ENCODE data around the gene PRKCA.

Gene PRKCA

DNA sequence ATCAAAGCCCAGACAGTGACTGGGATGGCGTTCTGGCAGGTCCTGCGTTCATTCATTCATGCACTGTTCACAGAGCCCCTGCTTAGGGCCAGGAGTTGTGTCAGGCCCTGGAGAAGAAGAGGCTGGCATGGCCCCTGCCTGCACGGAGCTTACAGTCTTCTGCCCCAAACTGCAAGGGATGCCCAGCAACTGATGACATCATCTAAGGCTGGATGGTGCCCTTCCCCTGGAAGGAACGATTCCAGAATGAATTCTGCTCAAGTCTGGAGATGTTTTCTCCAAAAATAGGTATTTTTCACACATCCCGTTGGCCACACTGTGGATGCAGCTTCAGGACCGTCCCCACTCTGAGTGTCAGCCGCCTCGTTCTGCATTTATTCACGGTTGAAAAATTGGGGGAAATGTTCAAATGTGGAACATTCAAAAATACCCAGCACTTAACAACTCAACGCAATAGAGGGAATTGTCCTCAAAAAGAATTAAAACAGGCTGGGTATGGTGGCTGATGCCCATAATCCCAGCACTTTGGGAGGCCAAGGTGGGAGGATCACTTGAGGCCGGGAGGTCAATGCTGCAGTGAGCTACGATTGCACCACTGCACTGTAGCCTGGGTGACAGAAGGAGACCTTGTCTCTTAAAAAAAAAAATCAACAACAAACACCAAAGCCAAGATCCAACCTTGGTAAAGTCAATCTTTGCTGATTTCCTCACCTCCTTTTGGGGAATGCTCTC lies 508.7 kb downstream of the PRKCA start:
- DNase-seq (ENCODE audit: low spot score): no peak
- Histone ChIP-seq H3K4ac (ENCODE audit: low read length) (no peak overlapping the region), H2BK12ac (ENCODE audit: low read length) (no peak overlapping the region), H2AK5ac (ENCODE audit: low read depth, low read length) (no peak overlapping the region), H2BK5ac (ENCODE audit: low read length) (no peak overlapping the region), H3K4me3 (ENCODE audit: low read length in 2 of 2) (no peak overlapping the region), H3K27ac (replicated peaks; ENCODE audit: low read length) (no peak overlapping the region), H3K36me3 (replicated peaks in 1 of 2; ENCODE audit: control insufficient read depth in 2 of 2, insufficient read depth in 2 of 2, low read length in 2 of 2) (no peaks in the 10 kb centered on the region), H3K9me3 (replicated peaks in 1 of 2; ENCODE audit: control insufficient read depth in 2 of 2, insufficient read depth in 1 of 2, low read depth in 1 of 2, low read length in 2 of 2) (no peaks in the 10 kb centered on the region), H3K4me2 (ENCODE audit: insufficient read depth, low read length, poor library complexity, severe bottlenecking) (no peak overlapping the region), H3K79me1 (ENCODE audit: low read depth, low read length) (no peaks in the 10 kb centered on the region), H3K23ac (ENCODE audit: low read depth, low read length, poor library complexity) (no peak overlapping the region), H3K14ac (ENCODE audit: low read length) (no peak overlapping the region), H2AFZ (ENCODE audit: low read length) (no peak overlapping the region), H3K4me1 (ENCODE audit: control insufficient read depth in 2 of 2, insufficient read depth in 1 of 2, low read depth in 1 of 2, low read length in 2 of 2) (peaks cover 0 to 23% of the 10 kb centered on the region in 2 donors), H2BK120ac (ENCODE audit: low read depth, low read length) (no peak overlapping the region), H3K18ac (ENCODE audit: low read length) (no peak overlapping the region), H4K8ac (ENCODE audit: low read depth, low read length) (no peak overlapping the region), H2BK15ac (ENCODE audit: low read length) (no peak overlapping the region), H3K9ac (ENCODE audit: low read depth, low read length, poor library complexity) (no peak overlapping the region), H3K27me3 (ENCODE audit: control insufficient read depth in 3 of 3, insufficient read depth in 3 of 3, low read depth in 1 of 3, low read length in 3 of 3) (no peaks in the 10 kb centered on the region), H4K91ac (ENCODE audit: low read depth, low read length, poor library complexity) (no peak overlapping the region)
- WGBS, 2 donors (ENCODE audit: extremely low coverage in 2 of 2, insufficient read length in 2 of 2, insufficient replicate concordance in 1 of 2): no CpG with 5 or more reads among the region's 12 CpGs

- H3K9me3 ChIP-seq (replicated peaks in 1 of 2; ENCODE audit: control insufficient read depth in 2 of 2, insufficient read depth in 1 of 2, low read depth in 1 of 2, low read length in 2 of 2): no peaks in the 10 kb centered on the region
- no peak overlapping the region for H2BK5ac ChIP-seq (ENCODE audit: low read length)
- no peak overlapping the region for H2BK12ac ChIP-seq (ENCODE audit: low read length)
- H3K79me1 ChIP-seq (ENCODE audit: low read depth, low read length): no peaks in the 10 kb centered on the region
- H2AFZ ChIP-seq (ENCODE audit: low read length): peak overlapping the region; percentile 43
- H3K23ac ChIP-seq (ENCODE audit: low read depth, low read length, poor library complexity): peak overlapping the region; percentile 5
- no peaks in the 10 kb centered on the region for H3K27me3 ChIP-seq (ENCODE audit: control insufficient read depth in 3 of 3, insufficient read depth in 3 of 3, low read depth in 1 of 3, low read length in 3 of 3)
- peaks cover 0 to 22% of the 10 kb centered on the region in 2 donors for H3K4me1 ChIP-seq (ENCODE audit: control insufficient read depth in 2 of 2, insufficient read depth in 1 of 2, low read depth in 1 of 2, low read length in 2 of 2)
- no peak overlapping the region for H3K27ac ChIP-seq (replicated peaks; ENCODE audit: low read length)
- H2BK15ac ChIP-seq (ENCODE audit: low read length): no peak overlapping the region
- no peak overlapping the region for H3K4me3 ChIP-seq (ENCODE audit: low read length in 2 of 2)
- no peak overlapping the region for H3K4ac ChIP-seq (ENCODE audit: low read length)
- no peaks in the 10 kb centered on the region for H3K36me3 ChIP-seq (replicated peaks in 1 of 2; ENCODE audit: control insufficient read depth in 2 of 2, insufficient read depth in 2 of 2, low read length in 2 of 2)
- no peak overlapping the region for H3K9ac ChIP-seq (ENCODE audit: low read depth, low read length, poor library complexity)
- WGBS, 2 donors (ENCODE audit: extremely low coverage in 2 of 2, insufficient read length in 2 of 2, insufficient replicate concordance in 1 of 2): no CpG with 5 or more reads among the region's 9 CpGs
- no peak overlapping the region for H4K8ac ChIP-seq (ENCODE audit: low read depth, low read length)
- H3K14ac ChIP-seq (ENCODE audit: low read length): peak overlapping the region; percentile 26
- H3K4me2 ChIP-seq (ENCODE audit: insufficient read depth, low read length, poor library complexity, severe bottlenecking): no peak overlapping the region
- no peak overlapping the region for H2BK120ac ChIP-seq (ENCODE audit: low read depth, low read length)
- H4K91ac ChIP-seq (ENCODE audit: low read depth, low read length, poor library complexity): no peak overlapping the region
- no peak overlapping the region for H3K18ac ChIP-seq (ENCODE audit: low read length)
- DNase-seq (ENCODE audit: low spot score): no peak
- no peak overlapping the region for H2AK5ac ChIP-seq (ENCODE audit: low read depth, low read length)
Measured at GRCh38 chr17:66811683-66812054, 509.3 kb downstream of the PRKCA start.

GRCh38 chr17:66812571-66812970 lies 510.2 kb downstream of the PRKCA start:
- DNase-seq (ENCODE audit: low spot score): no peak
- H3K14ac ChIP-seq (ENCODE audit: low read length): no peak overlapping the region
- H2AFZ ChIP-seq (ENCODE audit: low read length): no peak overlapping the region
- no peaks in the 10 kb centered on the region for H3K27me3 ChIP-seq (ENCODE audit: control insufficient read depth in 3 of 3, insufficient read depth in 3 of 3, low read depth in 1 of 3, low read length in 3 of 3)
- H3K9ac ChIP-seq (ENCODE audit: low read depth, low read length, poor library complexity): no peak overlapping the region
- H3K79me1 ChIP-seq (ENCODE audit: low read depth, low read length): no peaks in the 10 kb centered on the region
- WGBS, 2 donors (ENCODE audit: extremely low coverage in 2 of 2, insufficient read length in 2 of 2, insufficient replicate concordance in 1 of 2): no CpG with 5 or more reads among the region's 5 CpGs
- peaks cover 0 to 22% of the 10 kb centered on the region in 2 donors for H3K4me1 ChIP-seq (ENCODE audit: control insufficient read depth in 2 of 2, insufficient read depth in 1 of 2, low read depth in 1 of 2, low read length in 2 of 2)
- no peak overlapping the region for H2BK12ac ChIP-seq (ENCODE audit: low read length)
- H2BK5ac ChIP-seq (ENCODE audit: low read length): no peak overlapping the region
- H2BK120ac ChIP-seq (ENCODE audit: low read depth, low read length): no peak overlapping the region
- no peak overlapping the region for H3K23ac ChIP-seq (ENCODE audit: low read depth, low read length, poor library complexity)
- no peak overlapping the region for H3K27ac ChIP-seq (replicated peaks; ENCODE audit: low read length)
- H3K36me3 ChIP-seq (replicated peaks in 1 of 2; ENCODE audit: control insufficient read depth in 2 of 2, insufficient read depth in 2 of 2, low read length in 2 of 2): no peaks in the 10 kb centered on the region
- no peak overlapping the region for H2BK15ac ChIP-seq (ENCODE audit: low read length)
- H3K4ac ChIP-seq (ENCODE audit: low read length): no peak overlapping the region
- no peak overlapping the region for H3K4me3 ChIP-seq (ENCODE audit: low read length in 2 of 2)
- no peak overlapping the region for H2AK5ac ChIP-seq (ENCODE audit: low read depth, low read length)
- no peak overlapping the region for H3K4me2 ChIP-seq (ENCODE audit: insufficient read depth, low read length, poor library complexity, severe bottlenecking)
- H4K8ac ChIP-seq (ENCODE audit: low read depth, low read length): no peak overlapping the region
- no peak overlapping the region for H4K91ac ChIP-seq (ENCODE audit: low read depth, low read length, poor library complexity)
- no peak overlapping the region for H3K18ac ChIP-seq (ENCODE audit: low read length)
- no peaks in the 10 kb centered on the region for H3K9me3 ChIP-seq (replicated peaks in 1 of 2; ENCODE audit: control insufficient read depth in 2 of 2, insufficient read depth in 1 of 2, low read depth in 1 of 2, low read length in 2 of 2)

DNA sequence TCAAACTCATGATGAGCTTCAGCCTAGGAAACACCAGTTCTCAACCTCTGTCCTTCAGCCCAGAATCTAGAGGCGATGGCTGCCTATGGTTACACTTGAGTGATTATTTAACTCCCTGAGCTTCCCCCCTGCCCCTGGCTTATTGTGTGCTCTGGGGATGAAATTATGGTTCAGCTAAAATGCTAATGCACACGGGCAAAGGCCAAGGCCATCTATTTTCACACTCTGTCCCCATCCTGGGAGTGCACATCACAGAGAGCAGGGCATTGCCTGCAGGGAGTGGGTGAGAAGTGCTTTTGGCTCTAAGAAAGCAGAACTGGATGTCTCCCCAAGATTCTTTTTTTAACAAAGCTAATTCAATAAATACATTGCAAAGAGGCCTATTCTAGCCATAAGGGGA lies 510.9 kb downstream of the PRKCA start:
- Histone ChIP-seq H3K9me3 (replicated peaks in 1 of 2; ENCODE audit: control insufficient read depth in 2 of 2, insufficient read depth in 1 of 2, low read depth in 1 of 2, low read length in 2 of 2) (peaks cover 2 to 4% of the 10 kb centered on the region in 2 donors), H2BK5ac (ENCODE audit: low read length) (no peak overlapping the region), H3K27me3 (ENCODE audit: control insufficient read depth in 3 of 3, insufficient read depth in 3 of 3, low read depth in 1 of 3, low read length in 3 of 3) (no peaks in the 10 kb centered on the region), H4K8ac (ENCODE audit: low read depth, low read length) (no peak overlapping the region), H3K27ac (replicated peaks; ENCODE audit: low read length) (no peak overlapping the region), H3K23ac (ENCODE audit: low read depth, low read length, poor library complexity) (no peak overlapping the region), H3K9ac (ENCODE audit: low read depth, low read length, poor library complexity) (no peak overlapping the region), H2AFZ (ENCODE audit: low read length) (no peak overlapping the region), H2BK12ac (ENCODE audit: low read length) (no peak overlapping the region), H2BK120ac (ENCODE audit: low read depth, low read length) (no peak overlapping the region), H3K4ac (ENCODE audit: low read length) (no peak overlapping the region), H3K14ac (ENCODE audit: low read length) (no peak overlapping the region), H3K36me3 (replicated peaks in 1 of 2; ENCODE audit: control insufficient read depth in 2 of 2, insufficient read depth in 2 of 2, low read length in 2 of 2) (no peaks in the 10 kb centered on the region), H3K18ac (ENCODE audit: low read length) (no peak overlapping the region), H3K4me3 (ENCODE audit: low read length in 2 of 2) (no peak overlapping the region), H3K79me1 (ENCODE audit: low read depth, low read length) (no peaks in the 10 kb centered on the region), H4K91ac (ENCODE audit: low read depth, low read length, poor library complexity) (no peak overlapping the region), H3K4me1 (ENCODE audit: control insufficient read depth in 2 of 2, insufficient read depth in 1 of 2, low read depth in 1 of 2, low read length in 2 of 2) (peaks cover 0 to 22% of the 10 kb centered on the region in 2 donors), H2AK5ac (ENCODE audit: low read depth, low read length) (no peak overlapping the region), H3K4me2 (ENCODE audit: insufficient read depth, low read length, poor library complexity, severe bottlenecking) (no peak overlapping the region), H2BK15ac (ENCODE audit: low read length) (no peak overlapping the region)
- no peak for DNase-seq (ENCODE audit: low spot score)
- WGBS, 2 donors (ENCODE audit: extremely low coverage in 2 of 2, insufficient read length in 2 of 2, insufficient replicate concordance in 1 of 2): no CpG with 5 or more reads among the region's 2 CpGs

Measured in neuronal stem cell (in vitro differentiated cells).